ENCODE results near the gene CPEB4.

Gene CPEB4

DNA sequence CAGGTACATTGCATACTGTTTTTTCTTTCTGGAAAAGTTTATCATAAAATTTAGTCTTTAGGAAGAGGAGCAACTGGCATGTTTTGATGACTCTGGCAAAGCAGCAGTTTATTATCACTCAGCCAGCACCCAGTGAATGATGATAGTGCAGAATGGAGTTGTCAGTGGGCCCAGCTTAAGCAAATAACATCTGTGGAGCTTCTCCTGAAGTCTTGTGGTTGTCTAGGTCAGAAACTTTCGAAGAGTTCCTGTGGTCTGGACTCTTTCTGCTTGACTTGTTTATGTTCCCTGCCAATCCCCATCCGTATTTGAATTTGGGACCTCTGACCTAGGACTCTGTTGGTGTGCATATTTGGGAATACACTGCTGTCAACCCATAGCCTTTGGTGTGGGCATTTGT lies 62.7 kb downstream of the CPEB4 start:
- DNase-seq (ENCODE audit: low spot score): no peak
- in situ Hi-C loops (cut with MboI; ENCODE audit: low sequenced_read_pairs, unreplicated experiment): no loop called here
- TF ChIP-seq, protein P1, sequence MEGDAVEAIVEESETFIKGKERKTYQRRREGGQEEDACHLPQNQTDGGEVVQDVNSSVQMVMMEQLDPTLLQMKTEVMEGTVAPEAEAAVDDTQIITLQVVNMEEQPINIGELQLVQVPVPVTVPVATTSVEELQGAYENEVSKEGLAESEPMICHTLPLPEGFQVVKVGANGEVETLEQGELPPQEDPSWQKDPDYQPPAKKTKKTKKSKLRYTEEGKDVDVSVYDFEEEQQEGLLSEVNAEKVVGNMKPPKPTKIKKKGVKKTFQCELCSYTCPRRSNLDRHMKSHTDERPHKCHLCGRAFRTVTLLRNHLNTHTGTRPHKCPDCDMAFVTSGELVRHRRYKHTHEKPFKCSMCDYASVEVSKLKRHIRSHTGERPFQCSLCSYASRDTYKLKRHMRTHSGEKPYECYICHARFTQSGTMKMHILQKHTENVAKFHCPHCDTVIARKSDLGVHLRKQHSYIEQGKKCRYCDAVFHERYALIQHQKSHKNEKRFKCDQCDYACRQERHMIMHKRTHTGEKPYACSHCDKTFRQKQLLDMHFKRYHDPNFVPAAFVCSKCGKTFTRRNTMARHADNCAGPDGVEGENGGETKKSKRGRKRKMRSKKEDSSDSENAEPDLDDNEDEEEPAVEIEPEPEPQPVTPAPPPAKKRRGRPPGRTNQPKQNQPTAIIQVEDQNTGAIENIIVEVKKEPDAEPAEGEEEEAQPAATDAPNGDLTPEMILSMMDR (IDR thresholded peaks at IDR 0.05; ENCODE audit: borderline replicate concordance, control extremely low read depth, extremely low read depth, insufficient read depth, missing control alignments): no peak

DNA sequence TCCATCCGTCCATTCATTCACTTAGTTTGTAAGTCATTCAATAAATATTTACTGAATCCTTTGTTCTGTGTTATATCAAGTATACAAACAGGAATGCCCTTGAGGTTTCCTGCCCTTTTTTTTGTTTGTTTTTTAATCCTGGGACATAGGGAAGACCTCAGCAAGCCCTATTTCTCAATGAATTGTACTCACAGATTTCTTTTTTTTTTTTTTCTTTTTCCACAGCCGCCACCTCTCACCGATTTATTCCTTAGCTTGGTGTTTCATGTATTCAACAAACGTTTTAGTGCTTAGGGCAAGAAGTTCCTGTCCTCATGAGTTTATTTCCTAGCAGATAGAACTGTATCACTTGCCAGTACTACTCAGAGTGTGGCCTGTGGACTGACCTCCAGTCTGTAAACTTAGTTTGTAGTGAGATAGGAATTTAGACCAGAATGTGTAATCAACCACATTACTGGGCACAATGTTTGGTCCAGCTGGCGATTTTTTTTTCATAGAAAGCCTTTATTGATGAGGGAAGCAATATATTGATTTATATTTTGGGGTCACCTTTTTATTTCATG lies 65.5 kb downstream of the CPEB4 start:
- TF ChIP-seq, protein P1 (IDR thresholded peaks at IDR 0.05; ENCODE audit: borderline replicate concordance, control extremely low read depth, extremely low read depth, insufficient read depth, missing control alignments): no peak
- in situ Hi-C loops (cut with MboI; ENCODE audit: low sequenced_read_pairs, unreplicated experiment): no loop called here
- no peak for DNase-seq (ENCODE audit: low spot score)

DNA sequence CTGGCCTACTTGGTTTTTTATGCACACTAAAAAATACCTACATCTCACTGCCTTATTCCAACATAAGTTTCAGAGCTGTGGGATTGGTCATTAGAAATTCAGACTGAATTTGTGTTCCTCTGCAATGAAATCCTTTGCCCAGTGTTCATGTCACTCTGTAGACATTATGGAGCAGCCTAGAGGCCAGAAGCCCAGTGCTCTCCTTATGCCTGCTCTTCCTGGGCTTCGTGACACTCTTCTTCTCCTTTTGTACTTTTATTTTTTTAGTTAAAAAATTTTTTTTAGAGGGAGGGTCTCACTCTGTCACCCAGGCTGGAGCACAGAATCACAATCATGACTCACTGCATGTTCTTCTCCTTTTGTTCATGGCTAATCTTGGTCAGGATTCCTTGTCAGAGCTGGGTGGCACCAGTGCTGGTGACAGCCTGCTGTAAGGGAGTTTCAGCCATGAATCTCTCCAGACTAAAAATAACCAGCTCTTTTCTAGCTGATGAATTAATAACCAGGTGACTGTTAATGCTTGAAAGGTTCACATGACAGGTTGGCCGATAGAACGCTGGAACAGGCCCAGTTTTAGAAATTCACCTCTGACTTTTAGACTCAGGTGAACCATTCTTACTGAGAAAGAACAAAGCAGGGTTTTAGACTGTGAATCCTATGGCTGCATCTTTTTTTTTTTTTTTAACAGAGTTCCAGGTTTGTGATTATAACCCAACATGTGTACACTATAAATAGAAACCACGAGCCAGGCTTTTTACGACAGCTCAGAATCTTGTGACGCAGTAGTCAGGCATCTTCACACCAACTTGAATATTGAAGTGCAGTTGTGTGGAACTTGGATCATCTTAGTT lies 66.7 kb downstream of the CPEB4 start:
- in situ Hi-C loops (cut with MboI; ENCODE audit: low sequenced_read_pairs, unreplicated experiment): no loop called here
- DNase-seq (ENCODE audit: low spot score): no peak
- TF ChIP-seq, protein P1 (IDR thresholded peaks at IDR 0.05; ENCODE audit: borderline replicate concordance, control extremely low read depth, extremely low read depth, insufficient read depth, missing control alignments): no peak

DNA sequence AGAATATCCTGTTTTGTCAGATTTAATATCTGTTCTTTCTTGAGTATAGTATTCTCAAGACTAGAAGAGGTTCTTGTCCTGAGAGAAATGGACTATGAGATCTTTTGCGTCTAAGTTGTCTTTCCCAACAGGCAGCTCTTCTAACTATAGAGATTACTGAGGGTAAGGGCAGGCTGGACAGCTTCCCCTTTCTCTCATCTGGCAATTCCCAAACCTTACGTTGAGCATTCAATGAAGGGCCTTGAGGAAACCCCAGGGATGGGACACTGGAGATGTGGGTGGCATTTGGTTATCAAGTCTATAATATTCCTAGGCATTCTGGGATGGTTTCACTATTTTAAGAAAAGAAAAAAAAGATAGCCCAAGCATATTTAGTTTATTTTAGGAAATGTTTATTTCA lies 72.8 kb downstream of the CPEB4 start:
- in situ Hi-C loops (cut with MboI; ENCODE audit: low sequenced_read_pairs, unreplicated experiment): no loop called here
- TF ChIP-seq, protein P1 (IDR thresholded peaks at IDR 0.05; ENCODE audit: borderline replicate concordance, control extremely low read depth, extremely low read depth, insufficient read depth, missing control alignments): no peak
- DNase-seq (ENCODE audit: low spot score): no peak

DNA sequence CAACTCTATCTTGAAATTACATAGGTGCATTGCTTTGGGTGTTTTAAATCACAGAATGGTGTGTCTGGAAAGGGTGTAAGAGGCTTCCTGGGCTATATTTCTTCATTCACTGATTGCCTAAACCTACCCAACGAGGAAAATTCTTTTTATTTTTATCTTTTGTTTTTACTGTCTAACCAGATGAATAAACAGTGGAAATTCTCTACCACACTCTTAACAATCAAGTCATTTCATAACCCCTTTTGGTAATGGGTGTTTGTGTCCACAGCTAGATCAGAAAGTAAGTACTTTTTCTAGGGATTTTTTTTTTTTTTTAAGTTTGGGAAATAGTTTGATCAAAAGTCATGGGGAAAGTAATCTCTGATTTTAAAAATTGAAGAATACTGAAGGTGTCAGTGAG lies 73.3 kb downstream of the CPEB4 start:
- TF ChIP-seq, protein P1 (IDR thresholded peaks at IDR 0.05; ENCODE audit: borderline replicate concordance, control extremely low read depth, extremely low read depth, insufficient read depth, missing control alignments): no peak
- in situ Hi-C loops (cut with MboI; ENCODE audit: low sequenced_read_pairs, unreplicated experiment): no loop called here
- DNase-seq (ENCODE audit: low spot score): no peak

DNA sequence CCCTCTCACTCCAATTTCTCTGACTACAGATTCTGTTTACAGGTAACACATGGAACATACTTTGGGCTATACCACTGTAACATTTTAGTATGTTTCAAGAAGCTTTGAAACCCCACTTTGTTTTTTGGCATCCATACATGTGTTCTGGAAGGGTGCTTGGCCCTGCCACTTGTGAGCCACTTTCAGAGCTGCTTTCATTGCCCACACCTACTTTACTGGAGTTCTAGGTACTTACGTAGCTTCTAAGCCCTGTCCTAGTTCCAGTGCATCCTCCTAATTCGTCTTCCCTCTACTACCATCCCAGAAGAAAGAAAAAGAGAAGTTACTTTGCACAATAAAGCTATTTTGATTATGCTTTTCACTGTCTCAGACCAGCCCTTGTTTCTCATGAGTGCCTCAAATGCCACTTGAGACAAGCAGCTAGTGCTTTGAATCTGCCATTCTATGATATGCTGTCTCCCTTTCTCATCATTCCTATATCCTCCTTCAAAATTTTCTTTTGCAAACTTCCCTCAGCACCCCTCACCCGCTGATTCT lies 74.4 kb downstream of the CPEB4 start:
- in situ Hi-C loops (cut with MboI; ENCODE audit: low sequenced_read_pairs, unreplicated experiment): no loop called here
- TF ChIP-seq, protein P1 (IDR thresholded peaks at IDR 0.05; ENCODE audit: borderline replicate concordance, control extremely low read depth, extremely low read depth, insufficient read depth, missing control alignments): no peak
- DNase-seq (ENCODE audit: low spot score): no peak

Measured in GM13976 (cell line).